GM12891 (cell line): ENCODE results near the gene PES1.

Experiments
- POLR2A ChIP-seq: IDR thresholded peaks from 2 replicates; pipeline ENCODE4 v1.6.1; 2011; ENCODE audit warnings: low read depth, low read length, control low read depth
- POLR2AphosphoS5 ChIP-seq: IDR thresholded peaks from 2 replicates; pipeline ENCODE4 v1.6.1; 2011; ENCODE audit warnings: low read depth, low read length, control low read depth
- SPI1 ChIP-seq: IDR thresholded peaks from 2 replicates; pipeline ENCODE4 v1.6.1; 2011; ENCODE audit warnings: low read depth, low read length, control low read depth
- TAF1 ChIP-seq: IDR thresholded peaks from 2 replicates; pipeline ENCODE4 v1.6.1; 2011; ENCODE audit warnings: low read depth, low read length, control low read depth

GRCh38 chr22:30572210-30572609 is 19.5 kb downstream of the PES1 start:
- TF ChIP-seq POLR2A (no peak), TAF1 (no peak), POLR2AphosphoS5 (no peak), SPI1 (no peak)
